OCI-LY1 (cell line): ENCODE results near the gene RAP2C.

ENCODE experiments used
- H2AFZ ChIP-seq: fragments of 200-600 bp; sonication (generic), shearing (Covaris generic); 2 replicates; pipeline ENCODE4 v1.6.0; 2014; ENCODE audit warnings: antibody characterized with exemption, mild to moderate bottlenecking, low read length
- H3F3A ChIP-seq: fragments of 200-600 bp; sonication (generic), shearing (Covaris generic); 2 replicates; pipeline ENCODE4 v1.6.0; 2014; ENCODE audit warnings: mild to moderate bottlenecking, antibody characterized with exemption, low read length, moderate library complexity; ENCODE audit not compliant: insufficient read depth
- H3K27ac ChIP-seq: fragments of 200-600 bp; sonication (generic); 2 replicates; pipeline ENCODE4 v1.5.1; 2014; ENCODE audit warnings: low read length, mixed run types, mild to moderate bottlenecking, low read depth; ENCODE audit not compliant: poor library complexity, severe bottlenecking
- H3K27me3 ChIP-seq: fragments of 200-600 bp; sonication (generic); 2 replicates; pipeline ENCODE4 v1.6.0; 2014; ENCODE audit warnings: antibody characterized with exemption, mild to moderate bottlenecking, low read length, moderate library complexity; ENCODE audit not compliant: insufficient read depth
- H3K36me3 ChIP-seq: fragments of 200-600 bp; sonication (generic); 2 replicates; pipeline ENCODE4 v1.6.1; 2014; ENCODE audit warnings: mild to moderate bottlenecking, antibody characterized with exemption, low read length, moderate library complexity, mixed read lengths; ENCODE audit not compliant: insufficient read depth
- H3K4me1 ChIP-seq: fragments of 200-600 bp; sonication (generic); 2 replicates; pipeline ENCODE4 v1.5.1; 2014; ENCODE audit warnings: mild to moderate bottlenecking, low read length, moderate library complexity; ENCODE audit not compliant: insufficient read depth, severe bottlenecking
- H3K4me2 ChIP-seq: fragments of 200-600 bp; sonication (generic), shearing (Covaris generic); 2 replicates; pipeline ENCODE4 v1.6.1; 2014; ENCODE audit warnings: low read length
- H3K4me3 ChIP-seq: fragments of 200-600 bp; sonication (generic); 2 replicates; pipeline ENCODE4 v1.5.1; 2014; ENCODE audit warnings: low read length, low read depth, mild to moderate bottlenecking, mixed read lengths; ENCODE audit not compliant: poor library complexity, severe bottlenecking
- H3K79me2 ChIP-seq: fragments of 200-600 bp; shearing (Covaris generic); 2 replicates; pipeline ENCODE4 v1.6.1; 2016; ENCODE audit warnings: mixed run types, low read length, mixed read lengths; ENCODE audit not compliant: insufficient read depth
- H3K9ac ChIP-seq: fragments of 200-600 bp; sonication (generic), shearing (Covaris generic); 2 replicates; pipeline ENCODE4 v1.6.1; 2014; ENCODE audit warnings: mild to moderate bottlenecking, low read length, mixed read lengths
- H3K9me2 ChIP-seq: fragments of 200-600 bp; sonication (generic), shearing (Covaris generic); 2 replicates; pipeline ENCODE4 v1.6.1; 2014; ENCODE audit warnings: low read depth, mild to moderate bottlenecking, low read length, mixed read lengths
- H3K9me3 ChIP-seq: fragments of 200-600 bp; shearing (Covaris generic); 2 replicates; pipeline ENCODE4 v1.6.1; 2014; ENCODE audit warnings: low read length, mixed read lengths
- H4K20me1 ChIP-seq: fragments of 200-600 bp; sonication (generic), shearing (Covaris generic); 2 replicates; pipeline ENCODE4 v1.6.0; 2016; ENCODE audit warnings: mild to moderate bottlenecking, low read length; ENCODE audit not compliant: insufficient read depth
- CTCF ChIP-seq: fragments of 200-600 bp; sonication (generic), shearing (Covaris generic); IDR thresholded peaks from 2 replicates; pipeline ENCODE4 v1.5.1; 2017; ENCODE audit warnings: mild to moderate bottlenecking, antibody characterized with exemption, low read length, moderate library complexity, mixed read lengths
- EZH2 ChIP-seq: fragments of 200-600 bp; sonication (generic), shearing (Covaris generic); IDR thresholded peaks from 2 replicates; pipeline ENCODE4 v1.8.0; 2017; ENCODE audit warnings: borderline replicate concordance, mixed run types, mild to moderate bottlenecking, antibody characterized with exemption, low read length, moderate library complexity, mixed read lengths

The RAP2C gene

GRCh38 chrX:132214518-132214917 lies 4.7 kb downstream of the RAP2C start:
- H3K4me3 ChIP-seq, result no peak overlapping the region
- no peaks in the 10 kb centered on the region for H3K27me3 ChIP-seq
- H3K79me2 ChIP-seq, result peaks cover 9% of the 10 kb centered on the region; the same call in 1 of the 2 replicates
- no peaks in the 10 kb centered on the region for H4K20me1 ChIP-seq
- H3K4me2 ChIP-seq, result no peak overlapping the region
- H3K36me3 ChIP-seq, result peaks cover 27% of the 10 kb centered on the region
- no peaks in the 10 kb centered on the region for H3F3A ChIP-seq
- H3K9ac ChIP-seq, result no peak overlapping the region
- no peaks in the 10 kb centered on the region for H3K9me2 ChIP-seq
- no peak overlapping the region for H2AFZ ChIP-seq
- TF ChIP-seq CTCF (no peak), EZH2 (no peak)
- no peak overlapping the region for H3K27ac ChIP-seq
- peaks cover 25% of the 10 kb centered on the region for H3K4me1 ChIP-seq
- no peaks in the 10 kb centered on the region for H3K9me3 ChIP-seq

- Histone ChIP-seq H2AFZ (no peak overlapping the region), H3K4me1 (peaks cover under 1% of the 10 kb centered on the region), H3K36me3 (peaks cover 27% of the 10 kb centered on the region), H3K4me3 (no peak overlapping the region), H3K9me2 (no peaks in the 10 kb centered on the region), H3F3A (no peaks in the 10 kb centered on the region), H3K9ac (no peak overlapping the region), H3K27me3 (no peaks in the 10 kb centered on the region), H3K27ac (no peak overlapping the region), H3K4me2 (no peak overlapping the region), H3K9me3 (no peaks in the 10 kb centered on the region), H4K20me1 (no peaks in the 10 kb centered on the region), H3K79me2 (no peaks in the 10 kb centered on the region)
- TF ChIP-seq EZH2 (no peak), CTCF (no peak)
Observed at GRCh38 chrX:132209527-132209926, 9.7 kb downstream of the RAP2C start.

GRCh38 chrX:132208422-132208821 lies 10.8 kb downstream of the RAP2C start:
- H4K20me1 ChIP-seq, result no peaks in the 10 kb centered on the region
- H3F3A ChIP-seq, result no peaks in the 10 kb centered on the region
- H3K9me2 ChIP-seq, result no peaks in the 10 kb centered on the region
- no peaks in the 10 kb centered on the region for H3K9me3 ChIP-seq
- H3K27ac ChIP-seq, result no peak overlapping the region
- no peak overlapping the region for H2AFZ ChIP-seq
- TF ChIP-seq CTCF, result no peak
- no peaks in the 10 kb centered on the region for H3K27me3 ChIP-seq
- no peaks in the 10 kb centered on the region for H3K4me1 ChIP-seq
- H3K9ac ChIP-seq, result no peak overlapping the region
- no peak overlapping the region for H3K4me2 ChIP-seq
- H3K79me2 ChIP-seq, result no peaks in the 10 kb centered on the region
- peaks cover 18% of the 10 kb centered on the region for H3K36me3 ChIP-seq
- no peak overlapping the region for H3K4me3 ChIP-seq
